Subcutaneous adipose tissue (tissue), 4 donors: ENCODE results near the gene PEX3. TPM values are rescaled to one million over a fixed set of nuclear protein-coding genes. Genes with fewer than 3 reads are reported as not detected.

Experiments used
- total RNA-seq, 4 donors: library from RNA; depleted of rRNA; stranded (reverse); fragments of >200 nt; gene quantifications; one replicate each; pipeline ENCODE4 v1.1.0, GENCODE V29; 2016
- TF ChIP-seq, protein P1 (sequence below): fragments of 450-650 bp; IDR thresholded peaks from one replicate; pipeline ENCODE4 v1.5.1; 2016; ENCODE audit warnings: low read depth, mild to moderate bottlenecking, control low read depth, antibody characterized with exemption, moderate library complexity

Gene PEX3
- total RNA-seq, 4 donors from 2014 or later, result 7.3 to 14.3 (median 12.4) TPM

DNA sequence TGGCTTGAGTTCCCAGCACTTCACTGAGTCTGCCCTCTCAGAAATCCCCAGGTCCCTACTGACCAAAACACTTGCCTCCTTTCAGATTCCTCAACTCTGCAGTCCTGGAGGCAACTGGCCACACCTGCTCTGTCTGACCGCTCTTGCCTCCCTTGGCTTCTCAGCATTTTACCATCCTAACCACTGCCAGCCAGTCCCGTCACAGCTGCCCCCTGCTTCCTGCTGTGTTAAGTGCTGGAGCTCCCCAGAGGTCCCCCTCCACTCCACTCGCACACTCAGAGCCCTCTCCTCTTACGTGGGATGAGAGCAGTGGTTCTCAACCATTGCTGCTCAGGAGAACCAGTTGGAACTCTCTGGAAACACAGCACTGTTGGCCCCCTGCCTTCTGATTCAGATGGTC, 20.6 kb upstream of the PEX3 start:
- TF ChIP-seq, protein P1, sequence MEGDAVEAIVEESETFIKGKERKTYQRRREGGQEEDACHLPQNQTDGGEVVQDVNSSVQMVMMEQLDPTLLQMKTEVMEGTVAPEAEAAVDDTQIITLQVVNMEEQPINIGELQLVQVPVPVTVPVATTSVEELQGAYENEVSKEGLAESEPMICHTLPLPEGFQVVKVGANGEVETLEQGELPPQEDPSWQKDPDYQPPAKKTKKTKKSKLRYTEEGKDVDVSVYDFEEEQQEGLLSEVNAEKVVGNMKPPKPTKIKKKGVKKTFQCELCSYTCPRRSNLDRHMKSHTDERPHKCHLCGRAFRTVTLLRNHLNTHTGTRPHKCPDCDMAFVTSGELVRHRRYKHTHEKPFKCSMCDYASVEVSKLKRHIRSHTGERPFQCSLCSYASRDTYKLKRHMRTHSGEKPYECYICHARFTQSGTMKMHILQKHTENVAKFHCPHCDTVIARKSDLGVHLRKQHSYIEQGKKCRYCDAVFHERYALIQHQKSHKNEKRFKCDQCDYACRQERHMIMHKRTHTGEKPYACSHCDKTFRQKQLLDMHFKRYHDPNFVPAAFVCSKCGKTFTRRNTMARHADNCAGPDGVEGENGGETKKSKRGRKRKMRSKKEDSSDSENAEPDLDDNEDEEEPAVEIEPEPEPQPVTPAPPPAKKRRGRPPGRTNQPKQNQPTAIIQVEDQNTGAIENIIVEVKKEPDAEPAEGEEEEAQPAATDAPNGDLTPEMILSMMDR, result no peak

DNA sequence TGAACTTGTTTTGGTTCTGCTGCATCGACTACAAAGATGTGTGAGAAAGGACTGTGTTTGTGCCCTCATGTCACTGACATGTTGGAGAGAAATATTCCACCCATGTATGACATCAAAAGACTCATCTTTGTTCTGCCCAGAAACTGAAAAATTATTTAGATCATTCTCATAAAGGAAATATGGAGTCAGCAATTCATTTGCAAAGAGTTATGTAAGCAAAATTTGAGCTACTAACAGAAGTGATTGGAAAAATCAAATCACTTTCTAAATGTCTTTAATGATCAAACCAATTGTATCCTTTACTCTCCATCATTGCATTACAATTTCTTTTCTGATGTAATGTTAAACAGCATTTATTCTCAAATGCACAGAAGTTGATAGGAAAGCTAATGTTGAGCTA, 19.4 kb upstream of the PEX3 start:
- TF ChIP-seq, protein P1, result no peak

DNA sequence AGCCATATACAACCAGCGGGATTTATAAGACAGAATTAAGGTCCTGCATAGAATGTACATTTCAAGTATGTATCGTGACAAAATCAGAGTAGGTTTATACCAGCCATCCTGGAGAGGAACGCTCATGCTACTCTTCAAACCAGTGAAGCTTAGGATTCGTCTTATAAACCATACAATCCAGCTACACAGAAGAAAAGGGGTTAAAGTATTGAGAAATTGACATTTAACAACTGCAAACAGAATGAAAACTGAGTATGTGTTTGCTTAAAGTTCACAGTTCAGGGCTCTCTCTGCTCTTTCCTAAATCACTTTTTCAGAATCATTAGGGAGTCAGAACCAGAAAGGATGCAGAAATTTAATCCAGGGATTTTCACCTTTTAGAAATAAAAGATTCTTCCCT, 18.0 kb upstream of the PEX3 start:
- TF ChIP-seq, protein P1, result no peak

- TF ChIP-seq, protein P1, result no peak
These were observed 9.6 kb upstream of the PEX3 start for GRCh38 chr6:143441010-143441409.

GRCh38 chr6:143441680-143442545, 8.7 kb upstream of the PEX3 start:
- TF ChIP-seq, protein P1, result no peak

DNA sequence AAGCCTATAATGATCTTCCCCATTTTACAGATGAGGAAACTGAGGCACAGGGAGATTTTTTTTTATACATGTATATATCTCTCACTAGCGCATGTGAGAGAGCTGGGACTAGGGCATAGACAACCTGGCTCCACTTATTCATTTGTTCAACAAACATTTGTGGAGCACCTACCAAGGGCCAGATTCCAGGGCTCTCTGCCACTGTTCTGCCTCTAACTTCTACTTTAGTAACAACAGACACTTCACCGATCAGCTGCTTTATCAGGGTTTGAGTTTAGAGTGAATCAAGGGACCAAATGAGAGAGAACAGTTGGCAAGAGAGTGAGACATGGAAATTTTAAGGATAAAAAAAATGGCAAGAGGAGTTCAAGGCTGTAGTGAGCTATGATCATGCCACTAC, 7.5 kb upstream of the PEX3 start:
- TF ChIP-seq, protein P1, result no peak

DNA sequence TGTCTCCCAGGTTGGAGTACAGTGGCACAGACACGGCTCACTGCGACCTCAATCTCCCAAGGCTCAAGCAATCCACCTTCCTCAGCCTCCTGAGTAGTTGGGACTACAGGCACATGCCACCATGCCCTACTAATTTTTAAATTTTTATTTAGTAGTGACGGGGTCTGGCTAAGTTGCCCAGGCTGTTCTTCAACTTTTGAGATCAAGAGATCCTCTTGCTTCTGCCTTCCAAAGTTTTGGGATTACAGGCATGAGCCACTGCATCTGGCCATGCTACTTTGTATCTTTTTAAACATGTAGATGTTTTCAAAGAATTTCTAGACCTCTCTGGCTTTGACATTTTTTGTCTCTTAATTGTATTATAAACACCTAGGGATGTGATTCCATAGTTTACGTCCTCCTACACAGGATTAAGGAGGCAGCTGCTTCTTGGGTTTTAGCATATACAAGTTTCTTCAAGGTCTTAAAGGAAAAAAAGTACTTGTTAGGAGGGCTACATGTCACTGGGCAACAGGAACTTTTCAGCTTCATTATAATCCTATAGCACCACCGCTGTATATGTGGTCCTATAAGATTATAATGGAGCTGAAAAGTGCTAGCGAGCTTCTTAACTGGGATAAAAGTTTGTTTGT, 1.4 kb upstream of the PEX3 start:
- TF ChIP-seq, protein P1, result no peak
